ENCODE data around the gene FRMD4A. TPM values are rescaled to one million over a fixed set of nuclear protein-coding genes. Genes with fewer than 3 reads are reported as not detected.

FRMD4A gene
- total RNA-seq, 1 donor from 2014 or later, result 33.3 TPM

- no peak for DNase-seq
Measured at GRCh38 chr10:13669182-13669855, 661.4 kb downstream of the FRMD4A start.

GRCh38 chr10:13668126-13668525, 662.6 kb downstream of the FRMD4A start:
- no peak for DNase-seq

DNA sequence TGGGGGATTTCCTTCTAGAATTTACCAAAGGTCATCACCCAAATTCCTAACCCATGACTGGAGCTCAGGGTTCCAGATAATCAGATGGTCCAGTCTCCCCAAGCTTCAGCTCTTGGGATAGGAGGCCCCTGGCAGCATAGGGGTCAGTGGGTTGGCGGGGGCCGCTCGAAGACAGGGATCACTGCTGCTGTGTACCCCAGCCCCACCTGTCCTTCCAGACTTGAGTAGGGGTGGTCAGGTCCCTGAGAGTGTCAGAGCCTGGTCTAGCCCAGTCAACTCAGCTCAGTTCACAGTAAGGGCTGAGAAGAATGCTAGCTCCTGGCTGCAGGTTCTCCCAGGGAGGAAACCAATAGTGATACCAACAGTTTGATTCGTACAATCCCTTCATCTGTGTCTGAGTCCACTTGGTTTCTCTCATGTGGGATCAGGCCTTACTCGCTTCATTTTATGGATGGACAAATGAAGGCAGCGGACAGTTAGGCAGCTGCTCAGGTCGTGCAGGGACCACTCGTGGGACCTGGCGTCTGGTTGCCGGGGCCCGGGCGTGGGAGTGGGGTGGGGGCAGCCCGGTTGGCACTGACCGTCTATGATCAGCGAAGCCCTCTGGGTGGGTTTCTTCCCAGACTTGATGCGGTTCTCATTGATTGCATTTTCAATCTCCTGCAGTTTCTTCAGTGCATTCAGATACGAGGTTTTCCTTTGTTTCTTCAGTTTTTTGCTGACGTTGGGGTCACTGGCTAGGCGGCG, 665.0 kb downstream of the FRMD4A start:
- DNase-seq, result no peak

- DNase-seq, result no peak
Measured at GRCh38 chr10:13661256-13661655, 669.5 kb downstream of the FRMD4A start.

GRCh38 chr10:13660551-13660920, 670.2 kb downstream of the FRMD4A start:
- DNase-seq, result peak; percentile 78

GRCh38 chr10:13659887-13660550, 670.7 kb downstream of the FRMD4A start:
- peak; percentile 76 for DNase-seq

GRCh38 chr10:13658871-13659685, 671.6 kb downstream of the FRMD4A start:
- DNase-seq, result no peak

DNA sequence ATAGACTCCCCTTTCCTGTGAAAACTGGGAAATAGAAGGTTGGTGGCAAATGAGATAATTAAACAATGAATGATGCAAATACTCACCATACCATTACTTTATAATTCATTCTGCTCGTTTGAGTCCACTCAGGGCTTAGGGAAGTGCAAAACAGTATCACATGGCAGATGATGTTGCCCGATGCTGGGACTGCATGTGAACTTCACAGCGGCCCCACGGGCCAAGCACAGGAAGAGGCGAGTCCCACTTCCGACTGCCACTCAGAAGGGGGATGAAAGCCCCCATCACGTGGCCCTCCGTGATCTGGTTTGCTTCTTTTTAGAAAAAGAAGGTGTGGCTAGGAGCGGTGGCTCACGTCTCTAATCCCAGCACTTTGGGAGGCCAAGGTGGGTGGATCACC, 672.5 kb downstream of the FRMD4A start:
- DNase-seq, result no peak

GRCh38 chr10:13657101-13657680, 673.5 kb downstream of the FRMD4A start:
- DNase-seq, result no peak

GRCh38 chr10:13656337-13657100, 674.2 kb downstream of the FRMD4A start:
- no peak for DNase-seq

- no peak for DNase-seq
Measured at GRCh38 chr10:13654846-13655245, 675.9 kb downstream of the FRMD4A start.

DNA sequence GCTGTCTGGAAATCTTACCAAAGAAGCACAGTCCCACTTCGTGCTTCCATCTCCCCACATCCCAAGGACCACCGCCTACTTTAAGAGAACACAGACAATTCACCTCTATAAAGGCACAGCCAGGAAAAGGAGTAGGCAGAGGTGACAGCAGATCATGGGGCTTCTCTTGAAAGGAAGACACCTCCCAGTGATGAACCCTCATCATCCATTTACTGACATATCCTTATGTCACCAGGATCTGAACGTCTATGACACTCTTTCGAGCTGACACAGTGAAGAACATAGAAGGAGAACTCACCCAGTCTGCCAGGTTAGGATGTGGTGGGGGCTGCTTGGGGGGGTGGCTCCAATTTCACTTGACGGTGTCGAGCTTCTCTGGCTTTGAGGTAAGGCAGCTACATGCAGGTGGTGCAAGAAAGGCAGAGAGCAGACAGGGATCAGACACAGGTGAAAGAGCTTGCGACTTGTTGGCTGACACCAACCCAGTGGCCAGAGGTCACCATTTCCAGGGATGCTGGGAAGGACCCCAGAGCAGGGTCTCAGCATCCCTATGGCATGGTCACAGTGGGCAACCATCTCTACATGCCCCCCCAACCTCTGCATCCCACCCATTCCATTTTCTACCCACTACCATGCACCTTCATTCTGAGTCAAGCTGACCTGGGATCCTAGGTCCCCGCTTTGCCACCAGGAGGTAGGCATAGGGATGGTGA, 676.5 kb downstream of the FRMD4A start:
- no peak for DNase-seq

DNA sequence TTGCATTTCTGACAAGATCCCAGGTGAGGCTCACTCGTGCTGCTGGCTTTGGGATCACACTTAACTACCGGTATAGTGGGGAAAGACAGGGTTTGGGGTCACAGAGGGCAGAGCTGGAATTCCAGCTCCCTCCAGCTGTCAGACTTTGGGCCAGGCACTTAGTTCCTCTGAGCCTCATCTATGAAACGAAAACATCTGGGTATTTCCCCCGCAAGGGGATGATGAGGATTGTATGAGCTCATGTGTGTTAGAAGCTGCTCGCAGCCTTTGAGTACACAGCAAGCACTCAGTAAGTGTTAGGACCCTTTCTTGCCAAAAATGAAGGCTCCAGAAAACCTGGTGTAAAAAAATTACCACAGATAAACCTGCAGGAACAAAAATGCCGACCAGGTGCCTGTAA, 677.9 kb downstream of the FRMD4A start:
- no peak for DNase-seq

- no peak for DNase-seq
Measured at GRCh38 chr10:13651969-13652720, 678.6 kb downstream of the FRMD4A start.

DNA sequence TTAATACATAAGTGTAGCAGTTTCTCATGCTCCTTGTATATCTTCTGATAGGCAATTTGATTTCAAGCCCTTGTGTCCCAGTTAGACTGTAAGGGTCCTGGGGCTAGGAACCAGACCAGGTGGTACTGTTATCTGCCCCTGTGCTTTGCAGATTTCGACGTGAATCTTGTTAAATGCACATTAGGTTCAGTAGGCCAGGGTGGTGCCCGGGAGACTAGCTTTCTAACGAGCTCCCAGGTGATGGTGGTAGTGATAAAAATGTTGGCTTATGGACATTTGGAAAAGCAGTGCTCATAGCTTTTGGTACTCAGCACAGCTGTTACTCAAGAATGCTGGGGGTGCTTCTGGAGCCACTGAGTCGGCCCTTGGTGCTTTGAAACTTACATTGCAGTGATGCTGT, 679.8 kb downstream of the FRMD4A start:
- DNase-seq, result no peak

DNA sequence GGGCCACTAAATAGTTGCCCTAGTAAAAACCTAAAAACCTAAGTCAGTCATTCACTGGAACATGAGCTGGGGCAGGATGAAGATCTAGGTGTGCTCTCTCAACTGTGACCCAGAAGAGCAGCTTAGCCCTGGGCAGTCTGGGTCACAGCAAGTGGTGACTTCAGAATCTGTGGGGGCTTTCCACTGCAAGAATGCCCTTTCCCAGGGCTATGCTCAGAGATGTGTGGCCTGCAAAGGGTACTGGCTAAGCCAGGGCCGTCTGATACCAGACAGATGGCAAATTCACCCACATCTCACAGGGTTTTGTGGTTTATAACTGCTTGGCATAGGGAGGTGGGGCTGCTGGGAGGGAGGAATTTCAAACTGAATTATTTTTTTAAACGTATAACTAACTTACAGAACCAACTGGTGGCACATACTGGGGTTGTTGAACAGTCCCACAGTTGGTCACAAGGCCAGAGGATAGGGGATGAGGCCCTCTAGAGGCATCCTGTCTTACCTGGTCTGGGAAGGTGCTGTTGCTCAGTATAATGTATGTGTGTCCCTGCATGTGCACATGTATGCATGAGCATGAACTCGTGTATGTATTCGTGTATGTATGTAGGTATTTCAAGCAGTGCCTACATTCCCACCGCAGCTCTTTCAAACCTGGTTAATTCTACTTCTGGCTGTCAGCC, 680.7 kb downstream of the FRMD4A start:
- DNase-seq, result no peak

DNA sequence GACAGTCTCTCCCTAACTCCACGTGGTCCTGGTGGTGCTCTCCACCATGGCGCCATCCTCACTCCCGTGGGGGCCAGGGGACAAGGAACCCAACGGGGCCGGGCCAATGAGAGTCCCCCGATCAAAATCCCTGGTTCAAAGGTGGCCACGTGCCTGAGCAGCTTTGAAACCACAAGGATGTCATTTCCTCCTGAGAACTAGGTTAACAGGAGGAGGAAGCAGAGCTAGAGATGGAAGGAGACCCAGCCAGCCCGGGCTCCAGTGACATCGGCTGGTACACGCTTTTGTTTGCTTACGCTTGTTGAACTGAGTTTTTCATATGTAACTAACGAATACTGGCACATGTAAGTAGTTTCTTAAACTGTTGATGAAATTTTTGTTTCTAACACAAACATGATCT, 682.3 kb downstream of the FRMD4A start:
- no peak for DNase-seq

GRCh38 chr10:13644866-13645265, 685.9 kb downstream of the FRMD4A start:
- DNase-seq, result no peak

GRCh38 chr10:13643016-13643415, 687.7 kb downstream of the FRMD4A start:
- DNase-seq, result no peak

Measured in skin of body (tissue), 2 donors.